AG04449 (cell line): ENCODE results near the gene ZBTB38.

Source experiments
- CTCF ChIA-PET: fragments of 350-600 bp; formaldehyde crosslinking; extraction: SDS; loops from one replicate; lab custom pipeline; 2021; ENCODE audit warnings: antibody characterized with exemption; lab: Yijun Ruan, JAX
- POLR2A ChIA-PET: fragments of 400-600, 350-600 bp; formaldehyde crosslinking; extraction: SDS; loops from one replicate; lab custom pipeline; 2020; ENCODE audit warnings: antibody characterized with exemption, inconsistent platforms; lab: Yijun Ruan, JAX
- DNase-seq: peaks from one replicate; pipeline ENCODE4 v3.0.0-alpha.2; 2010; ENCODE audit warnings: low read depth, low spot score
- H3K4me3 ChIP-seq: 2 replicates; pipeline ENCODE4 v1.5.1; 2011; ENCODE audit warnings: low read depth, mild to moderate bottlenecking, control low read depth, low read length
- TF ChIP-seq, protein P1 (sequence below): IDR thresholded peaks from one replicate; pipeline ENCODE4 v1.5.1; 2011; ENCODE audit warnings: mild to moderate bottlenecking, moderate library complexity, low read length, control low read depth, inconsistent platforms; ENCODE audit not compliant: insufficient read depth; ENCODE audit errors: missing control alignments

The ZBTB38 gene

DNA sequence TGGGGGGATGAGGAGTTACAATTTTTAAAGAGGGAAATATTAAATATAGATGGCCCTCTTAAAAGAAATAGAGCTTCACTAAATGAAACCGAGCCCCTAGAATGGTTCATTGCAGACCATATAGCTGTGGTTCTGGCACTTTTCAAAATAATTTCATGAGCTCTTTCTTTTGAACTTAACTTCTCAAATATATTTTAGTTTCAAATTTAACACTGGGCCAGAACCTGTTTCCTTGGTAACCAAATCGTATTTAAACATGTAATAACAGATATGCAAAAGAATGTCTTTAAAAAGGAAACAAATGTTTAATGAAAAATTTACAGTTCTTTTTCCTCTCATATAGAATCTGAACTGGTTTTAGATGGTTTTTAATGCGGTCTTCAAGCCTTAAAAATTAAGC is 20.1 kb downstream of the ZBTB38 start:
- POLR2A ChIA-PET: interaction anchor here (0.7 kb wide), 1 partner anchor 13 kb away, joined by 3 read pairs; no protein-coding TSS in a partner anchor
- no peak overlapping the region for H3K4me3 ChIP-seq
- TF ChIP-seq, protein P1, sequence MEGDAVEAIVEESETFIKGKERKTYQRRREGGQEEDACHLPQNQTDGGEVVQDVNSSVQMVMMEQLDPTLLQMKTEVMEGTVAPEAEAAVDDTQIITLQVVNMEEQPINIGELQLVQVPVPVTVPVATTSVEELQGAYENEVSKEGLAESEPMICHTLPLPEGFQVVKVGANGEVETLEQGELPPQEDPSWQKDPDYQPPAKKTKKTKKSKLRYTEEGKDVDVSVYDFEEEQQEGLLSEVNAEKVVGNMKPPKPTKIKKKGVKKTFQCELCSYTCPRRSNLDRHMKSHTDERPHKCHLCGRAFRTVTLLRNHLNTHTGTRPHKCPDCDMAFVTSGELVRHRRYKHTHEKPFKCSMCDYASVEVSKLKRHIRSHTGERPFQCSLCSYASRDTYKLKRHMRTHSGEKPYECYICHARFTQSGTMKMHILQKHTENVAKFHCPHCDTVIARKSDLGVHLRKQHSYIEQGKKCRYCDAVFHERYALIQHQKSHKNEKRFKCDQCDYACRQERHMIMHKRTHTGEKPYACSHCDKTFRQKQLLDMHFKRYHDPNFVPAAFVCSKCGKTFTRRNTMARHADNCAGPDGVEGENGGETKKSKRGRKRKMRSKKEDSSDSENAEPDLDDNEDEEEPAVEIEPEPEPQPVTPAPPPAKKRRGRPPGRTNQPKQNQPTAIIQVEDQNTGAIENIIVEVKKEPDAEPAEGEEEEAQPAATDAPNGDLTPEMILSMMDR: no peak
- CTCF ChIA-PET: interaction anchor here (0.8 to 1.7 kb wide), 6 partner anchors 10 to 80 kb away, joined by 3 to 4 read pairs (median 3); partner anchors contain the start of gene ZBTB38
- DNase-seq: no peak

DNA sequence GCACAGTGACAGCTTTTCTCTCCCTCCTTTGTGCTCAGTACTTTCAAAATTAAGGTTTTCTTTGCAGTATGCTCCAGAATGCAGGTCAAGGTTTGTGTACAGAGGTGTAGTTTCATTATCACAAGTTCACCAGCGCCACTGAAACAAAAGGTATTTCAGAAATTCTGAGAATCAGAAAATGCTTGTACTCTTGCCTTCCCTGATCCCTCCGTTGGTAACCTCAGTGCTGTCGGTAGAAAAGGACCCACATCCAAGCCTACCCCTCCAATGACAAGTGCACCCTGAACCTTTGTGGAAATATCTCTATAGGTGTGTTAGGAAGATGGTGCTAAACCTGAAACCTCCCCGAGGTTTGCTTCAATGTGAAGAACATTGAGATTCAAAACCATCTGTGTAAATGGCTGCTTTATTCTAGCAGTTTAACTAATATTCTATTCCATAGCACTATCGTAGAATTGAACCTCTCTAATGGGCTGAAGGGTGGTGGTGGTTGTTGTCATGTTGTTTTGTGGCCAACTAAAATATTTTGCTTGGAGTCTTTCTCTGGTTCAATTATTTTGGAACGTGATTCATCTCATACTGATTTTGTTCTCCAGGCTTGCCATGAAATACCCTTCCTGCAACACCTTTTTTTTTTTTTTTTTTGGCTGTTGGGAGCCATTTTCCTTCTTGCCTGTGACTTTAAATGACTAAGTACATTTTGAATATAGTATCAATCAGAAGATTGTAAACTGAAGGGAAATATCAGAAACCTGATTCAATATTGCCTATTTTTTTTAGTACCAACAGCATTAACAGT is 20.7 kb downstream of the ZBTB38 start:
- H3K4me3 ChIP-seq: no peak overlapping the region
- POLR2A ChIA-PET: no interaction called here
- CTCF ChIA-PET: interaction anchor here (0.9 to 1.7 kb wide), 4 partner anchors 10 to 21 kb away, joined by 3 to 4 read pairs (median 3); partner anchors contain the start of gene ZBTB38
- no peak for DNase-seq
- TF ChIP-seq, protein P1: no peak

DNA sequence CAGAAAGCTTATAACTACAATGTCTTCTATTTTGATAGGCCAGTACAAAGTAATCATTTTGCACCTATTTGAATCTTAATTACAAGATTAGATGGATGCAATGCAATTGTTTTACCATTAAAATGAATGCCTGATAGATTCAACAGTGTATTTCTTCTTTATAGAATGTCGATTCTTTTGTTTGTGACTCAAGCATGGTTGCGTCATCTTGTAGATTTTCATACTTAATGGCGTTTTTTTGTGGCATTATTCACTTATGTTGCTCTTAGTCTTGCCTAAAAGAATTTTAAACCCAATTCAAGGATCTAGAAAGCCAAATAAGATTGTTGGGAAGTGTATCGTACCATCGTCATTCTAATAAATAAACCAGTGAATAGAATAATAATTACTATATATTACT is 21.4 kb downstream of the ZBTB38 start:
- TF ChIP-seq, protein P1: no peak
- no peak for DNase-seq
- ChIA-PET POLR2A (no interaction called here), CTCF (interaction anchor here (1.1 to 1.7 kb wide), 3 partner anchors 17 to 70 kb away, joined by 3 read pairs; partner anchors contain the start of gene ZBTB38)
- H3K4me3 ChIP-seq: no peak overlapping the region

DNA sequence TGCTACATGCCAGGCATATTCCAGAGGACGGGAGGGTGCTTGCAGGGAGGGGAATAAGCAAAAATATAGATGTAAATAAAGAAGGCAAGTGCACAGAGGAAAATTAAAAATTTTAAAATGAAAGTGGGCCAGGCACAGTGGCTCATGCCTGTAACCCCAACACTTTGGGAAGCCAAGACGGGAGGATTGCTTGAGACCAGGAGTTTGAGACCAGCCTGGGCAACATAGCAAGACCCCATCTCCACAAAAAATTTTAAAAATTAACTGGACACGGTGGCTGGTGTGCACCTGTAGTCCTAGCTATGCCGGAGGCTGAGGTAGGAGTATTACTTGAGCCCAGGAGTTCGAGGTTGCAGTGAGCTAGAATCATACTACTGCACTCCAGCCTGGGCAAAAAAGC is 22.4 kb downstream of the ZBTB38 start:
- no peak overlapping the region for H3K4me3 ChIP-seq
- TF ChIP-seq, protein P1: no peak
- ChIA-PET CTCF (interaction anchor here (1.2 to 2.0 kb wide), 2 partner anchors 13 to 18 kb away, joined by 3 to 8 read pairs; no protein-coding TSS in a partner anchor), POLR2A (no interaction called here)
- DNase-seq: no peak

DNA sequence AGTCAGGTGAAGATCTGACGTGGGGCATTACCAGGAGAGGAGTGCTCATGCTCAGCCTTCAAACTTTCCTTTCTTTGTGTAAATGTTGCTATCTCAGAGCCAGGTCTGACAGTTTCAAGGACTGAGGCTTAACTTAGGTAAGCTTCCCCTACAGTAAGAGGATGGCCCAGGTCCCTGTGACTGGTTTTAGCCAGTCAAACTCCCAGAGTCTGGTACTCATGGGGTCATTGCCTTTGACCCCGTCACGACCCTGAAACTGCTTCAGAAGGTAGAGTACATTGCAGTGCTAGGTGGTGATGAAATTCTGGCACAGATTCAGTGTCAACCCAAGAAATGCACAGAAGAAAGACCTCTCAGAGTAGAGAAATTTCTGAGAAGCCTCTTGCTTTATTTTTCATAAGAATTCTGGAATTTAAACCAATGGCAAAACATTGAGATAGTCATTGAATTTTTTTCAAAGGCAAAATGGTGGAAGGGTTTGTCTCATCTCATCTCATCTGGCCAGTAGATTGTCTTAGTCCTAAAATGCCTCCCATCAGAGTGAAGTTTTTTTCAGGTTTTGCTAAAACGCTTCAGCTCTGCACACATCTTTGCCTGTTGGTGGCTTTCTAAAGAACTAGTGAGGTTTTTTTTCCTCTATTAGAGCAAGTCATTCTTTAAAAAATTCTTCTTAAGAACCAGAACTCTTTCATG is 23.1 kb downstream of the ZBTB38 start:
- H3K4me3 ChIP-seq: no peak overlapping the region
- POLR2A ChIA-PET: no interaction called here
- TF ChIP-seq, protein P1: no peak

DNA sequence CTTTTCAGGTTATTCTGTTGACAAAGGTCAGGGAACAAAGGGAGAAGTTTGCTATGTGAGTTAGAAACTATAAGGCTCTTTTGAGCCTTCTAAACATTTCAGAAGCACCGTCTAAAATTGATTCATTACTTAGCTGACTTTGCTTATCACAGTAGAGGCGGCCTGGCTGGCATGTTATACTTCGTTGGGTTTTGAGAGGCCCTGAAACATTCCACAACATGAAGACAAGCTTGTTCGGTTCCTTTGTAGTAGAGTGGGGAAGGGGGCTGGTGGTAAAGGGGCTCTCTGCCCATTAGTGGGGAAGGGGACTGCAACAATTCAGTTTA is 23.6 kb downstream of the ZBTB38 start:
- ChIA-PET POLR2A (no interaction called here), CTCF (interaction anchor here (2.0 kb wide), 1 partner anchor 12 kb away, joined by 8 read pairs; no protein-coding TSS in a partner anchor)
- no peak for DNase-seq
- TF ChIP-seq, protein P1: no peak
- no peak overlapping the region for H3K4me3 ChIP-seq

More for the DNA sequence above, 23.1 kb downstream of the ZBTB38 start:
- CTCF ChIA-PET: interaction anchor here (2.0 kb wide), 1 partner anchor 13 kb away, joined by 8 read pairs; no protein-coding TSS in a partner anchor
- DNase-seq: no peak
